OCI-LY7 (cell line): ENCODE measurements around the gene SLC19A1.

ENCODE experiments used
- CTCF ChIP-seq: fragments of 200-600 bp; sonication (generic); conservative IDR thresholded peaks from 2 replicates; pipeline ENCODE4 v1.5.1; 2014; ENCODE audit warnings: mild to moderate bottlenecking, antibody characterized with exemption, low read length, moderate library complexity, mixed read lengths
- EZH2phosphoT487 ChIP-seq: fragments of 200-600 bp; sonication (generic); IDR thresholded peaks from 2 replicates; pipeline ENCODE4 v1.6.1; 2018; ENCODE audit warnings: low read depth, borderline replicate concordance, mild to moderate bottlenecking, mixed run types, antibody characterized with exemption, low read length, moderate library complexity, mixed read lengths

GRCh38 chr21:45543710-45544448 lies 1.6 kb upstream of the SLC19A1 start:
- no peak for TF ChIP-seq CTCF
- no peak for TF ChIP-seq EZH2phosphoT487
